Kidney (tissue), 14 donors: Measurements from ENCODE around the gene PXDC1. TPM values are rescaled to one million over a fixed set of nuclear protein-coding genes. Genes with fewer than 3 reads are reported as not detected.

Source experiments
- DNase-seq, 5 donors: peaks; one replicate each; pipeline ENCODE4 v3.0.0-alpha.2; 2013 to 2020
- FAIRE-seq: peaks from 2 replicates; lab custom pipeline; 2012; peaks lifted over from hg19 to GRCh38; lab: Jason Lieb, UNC
- H3K27ac ChIP-seq, 2 donors: one replicate each; pipeline ENCODE4 v1.7.0; 2013; ENCODE audit warnings: low read depth in 2 of 2, low read length in 2 of 2, inconsistent platforms in 1 of 2
- H3K27me3 ChIP-seq: one replicate; pipeline ENCODE4 v1.7.1; 2013; ENCODE audit warnings: low read length, inconsistent platforms; ENCODE audit not compliant: control insufficient read depth, insufficient read depth
- H3K36me3 ChIP-seq, 3 donors: one replicate each; pipeline versions ENCODE4 v1.7.0 to v1.7.1; 2013; ENCODE audit warnings: low read length in 3 of 3, control low read depth in 1 of 3, inconsistent platforms in 1 of 3; ENCODE audit not compliant: insufficient read depth in 3 of 3, control insufficient read depth in 2 of 3
- H3K4me1 ChIP-seq, 3 donors: one replicate each; pipeline versions ENCODE4 v1.7.0 to v1.7.1; 2013; ENCODE audit warnings: low read length in 3 of 3, inconsistent platforms in 1 of 3, low read depth in 1 of 3; ENCODE audit not compliant: control insufficient read depth in 2 of 3, insufficient read depth in 2 of 3
- H3K4me3 ChIP-seq, 3 donors: one replicate each; pipeline versions ENCODE4 v1.7.0 to v1.8.1; 2013; ENCODE audit warnings: low read length in 3 of 3, control low read depth in 1 of 3, inconsistent platforms in 1 of 3
- H3K9ac ChIP-seq, 3 donors: one replicate each; pipeline versions ENCODE4 v1.7.0 to v1.7.1; 2013; ENCODE audit warnings: low read length in 3 of 3, control low read depth in 1 of 3, inconsistent platforms in 1 of 3
- H3K9me3 ChIP-seq, 3 donors: one replicate each; pipeline versions ENCODE4 v1.7.0 to v1.7.1; 2013; ENCODE audit warnings: low read length in 3 of 3, control low read depth in 1 of 3, inconsistent platforms in 1 of 3; ENCODE audit not compliant: control insufficient read depth in 2 of 3, insufficient read depth in 1 of 3
- CTCF ChIP-seq: IDR thresholded peaks from 3 replicates; pipeline ENCODE4 v1.5.1; 2012; ENCODE audit warnings: mild to moderate bottlenecking, moderate library complexity, borderline replicate concordance; ENCODE audit not compliant: insufficient read depth; ENCODE audit errors: extremely low read depth
- intact Hi-C: fragments of 100-400 bp; cut with DNase I; formaldehyde crosslinking; loops from one replicate; pipeline ENCODE4 v1.11.1; 2022
- polyA plus RNA-seq: library from polyadenylated mRNA; stranded (reverse); fragments of 350-450 nt; fragmentation: Illumina TruSeq; extraction: RNeasy Lipid Tissue Mini Kit (QIAGEN cat#74804); gene quantifications from one replicate; pipeline ENCODE4 v1.2.3, GENCODE V29; 2014; ENCODE audit warnings: low read depth, low replicate concordance; ENCODE audit not compliant: insufficient read depth
- total RNA-seq: library from RNA; stranded (reverse); fragmentation: NEBNext Ultra II Directional; extraction: Animal tissue kit (Norgen Biotek cat#: 25700); gene quantifications from one replicate; pipeline ENCODE4 v1.2.1, GENCODE V29; 2021
- donor health status: control.
- donor health status: control.
- donor health status: control.
- donor health status: control.
- donor health status: control.
- donor health status: DM: yes; HTN: yes; CAD: no.
- donor health status: Normal renal cell carcinoma (clear cell type).

The PXDC1 gene
- total and polyA plus RNA-seq, 2 donors from 2014 or later, result 28.9 to 35.0 TPM

GRCh38 chr6:3757241-3757641 lies 5.7 kb upstream of the PXDC1 start:
- Histone ChIP-seq H3K9me3 (no peaks in the 10 kb centered on the region), H3K27me3 (no peaks in the 10 kb centered on the region), H3K36me3 (no peaks in the 10 kb centered on the region), H3K27ac (no peak overlapping the region), H3K9ac (no peak overlapping the region), H3K4me3 (no peak overlapping the region), H3K4me1 (no peaks in the 10 kb centered on the region)
- no peak for TF ChIP-seq CTCF
- DNase-seq (peak in 1 of 5 donors; percentile 51), FAIRE-seq (no peak)
- intact Hi-C loops, result no loop called here

GRCh38 chr6:3756546-3756945 lies 5.0 kb upstream of the PXDC1 start:
- H3K36me3 ChIP-seq, result no peaks in the 10 kb centered on the region
- H3K4me3 ChIP-seq, result no peak overlapping the region
- H3K9me3 ChIP-seq, result no peaks in the 10 kb centered on the region
- intact Hi-C loops, result no loop called here
- H3K27me3 ChIP-seq, result no peaks in the 10 kb centered on the region
- FAIRE-seq (no peak), DNase-seq (peak in 1 of 5 donors; percentile 43)
- TF ChIP-seq CTCF, result no peak
- H3K9ac ChIP-seq, result no peak overlapping the region
- H3K27ac ChIP-seq, result no peak overlapping the region
- no peaks in the 10 kb centered on the region for H3K4me1 ChIP-seq

- DNase-seq (peak in 3 of 5 donors; percentile 7 to 38 (median 34)), FAIRE-seq (no peak)
- Histone ChIP-seq H3K27me3 (no peaks in the 10 kb centered on the region), H3K36me3 (no peaks in the 10 kb centered on the region), H3K27ac (no peak overlapping the region), H3K9ac (no peak overlapping the region), H3K4me3 (no peak overlapping the region), H3K4me1 (no peaks in the 10 kb centered on the region), H3K9me3 (no peaks in the 10 kb centered on the region)
- intact Hi-C loops, result no loop called here
- no peak for TF ChIP-seq CTCF
These were observed 4.4 kb upstream of the PXDC1 start for GRCh38 chr6:3755637-3756545.
